Activated CD8-positive, alpha-beta T cell treated with anti-CD3 and anti-CD28 coated beads for 36 hours (primary cell): ENCODE measurements around the gene PHB1. TPM values are rescaled to one million over a fixed set of nuclear protein-coding genes. Genes with fewer than 3 reads are reported as not detected.
"Not testable (repeated sequence)": the region's sequence is repeated elsewhere in the genome, so short reads cannot be mapped to it uniquely, and the experiment has no call there.

Experiments used
- ATAC-seq: fragments of 200-7000 bp; cut with Tn5 transposase; one replicate; pipeline ENCODE4 v1.10.0; 2021; ENCODE audit warnings: mild to moderate bottlenecking, moderate library complexity
- CTCF ChIA-PET: fragments of 350-600 bp; sonication (Branson Sonifier 250); formaldehyde crosslinking; loops from one replicate; lab custom pipeline; 2021; ENCODE audit warnings: antibody characterized with exemption; lab: Charles Lee
- POLR2A ChIA-PET: fragments of 350-600 bp; sonication (Branson Sonifier 250); formaldehyde crosslinking; loops from one replicate; lab custom pipeline; 2021; ENCODE audit warnings: antibody characterized with exemption; lab: Charles Lee
- DNase-seq: peaks from one replicate; pipeline ENCODE4 v3.0.0-alpha.2; 2020
- H3K27ac Mint-ChIP-seq: one replicate; pipeline ENCODE4 v1.8.0; 2021; ENCODE audit warnings: mild to moderate bottlenecking, mixed read lengths
- H3K27me3 Mint-ChIP-seq: one replicate; pipeline ENCODE4 v1.8.0; 2021; ENCODE audit warnings: mixed read lengths
- H3K36me3 Mint-ChIP-seq: one replicate; pipeline ENCODE4 v1.8.0; 2021; ENCODE audit warnings: low read depth, mixed read lengths
- H3K4me1 Mint-ChIP-seq: one replicate; pipeline ENCODE4 v1.8.0; 2021; ENCODE audit warnings: low read depth, mixed read lengths
- H3K4me3 Mint-ChIP-seq: one replicate; pipeline ENCODE4 v1.8.0; 2021; ENCODE audit warnings: mild to moderate bottlenecking, moderate library complexity, mixed read lengths
- H3K9me3 Mint-ChIP-seq: one replicate; pipeline ENCODE4 v1.8.0; 2021; ENCODE audit warnings: mixed read lengths
- intact Hi-C: fragments of 100-400 bp; cut with micrococcal nuclease; formaldehyde crosslinking; loops from one replicate; pipeline ENCODE4 v1.10.0; 2022
- total RNA-seq, 2 experiments: library from RNA; stranded (reverse); gene quantifications; one replicate each; pipeline ENCODE4 v1.2.3, GENCODE V29; 2021
- TF ChIP-seq, protein P1 (sequence below): fragments of 200-600 bp; IDR thresholded peaks from one replicate; pipeline ENCODE4 v1.8.0; 2022; ENCODE audit warnings: antibody characterized with exemption, mild to moderate bottlenecking

The PHB1 gene
- total RNA-seq, 2 experiments from 2014 or later, result 363 to 381 TPM

DNA sequence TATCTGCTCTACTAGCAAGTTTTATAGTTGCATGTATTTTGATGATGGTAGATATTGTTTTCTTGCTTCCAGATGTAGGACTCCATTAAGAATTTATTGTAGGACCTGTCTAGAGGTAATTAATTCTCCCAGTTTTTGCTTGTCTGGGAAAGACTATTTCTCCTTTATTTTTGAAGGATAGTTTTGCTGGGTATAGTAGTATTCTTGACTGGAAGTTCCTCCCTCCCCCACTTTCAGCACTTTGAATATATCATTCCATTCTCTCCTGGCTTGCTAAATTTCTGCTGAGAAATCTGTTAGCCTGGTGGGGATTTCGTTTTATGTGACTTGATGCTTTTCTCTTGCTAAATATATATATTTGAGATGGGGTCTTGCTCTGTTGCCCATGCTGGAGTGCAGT lies 8.0 kb upstream of the PHB1 start:
- ATAC-seq (no peak), DNase-seq (no peak)
- no peaks in the 10 kb centered on the region for H3K4me1 Mint-ChIP-seq
- H3K9me3 Mint-ChIP-seq, result peaks cover 4% of the 10 kb centered on the region
- ChIA-PET CTCF (interaction anchor here (1.9 kb wide), 1 partner anchor 14 kb away, joined by 4 read pairs; no protein-coding TSS in a partner anchor), POLR2A (no interaction called here)
- no peak overlapping the region for H3K27ac Mint-ChIP-seq
- intact Hi-C loops, result no loop called here
- H3K4me3 Mint-ChIP-seq, result no peak overlapping the region
- H3K27me3 Mint-ChIP-seq, result peaks cover under 1% of the 10 kb centered on the region
- TF ChIP-seq, protein P1, sequence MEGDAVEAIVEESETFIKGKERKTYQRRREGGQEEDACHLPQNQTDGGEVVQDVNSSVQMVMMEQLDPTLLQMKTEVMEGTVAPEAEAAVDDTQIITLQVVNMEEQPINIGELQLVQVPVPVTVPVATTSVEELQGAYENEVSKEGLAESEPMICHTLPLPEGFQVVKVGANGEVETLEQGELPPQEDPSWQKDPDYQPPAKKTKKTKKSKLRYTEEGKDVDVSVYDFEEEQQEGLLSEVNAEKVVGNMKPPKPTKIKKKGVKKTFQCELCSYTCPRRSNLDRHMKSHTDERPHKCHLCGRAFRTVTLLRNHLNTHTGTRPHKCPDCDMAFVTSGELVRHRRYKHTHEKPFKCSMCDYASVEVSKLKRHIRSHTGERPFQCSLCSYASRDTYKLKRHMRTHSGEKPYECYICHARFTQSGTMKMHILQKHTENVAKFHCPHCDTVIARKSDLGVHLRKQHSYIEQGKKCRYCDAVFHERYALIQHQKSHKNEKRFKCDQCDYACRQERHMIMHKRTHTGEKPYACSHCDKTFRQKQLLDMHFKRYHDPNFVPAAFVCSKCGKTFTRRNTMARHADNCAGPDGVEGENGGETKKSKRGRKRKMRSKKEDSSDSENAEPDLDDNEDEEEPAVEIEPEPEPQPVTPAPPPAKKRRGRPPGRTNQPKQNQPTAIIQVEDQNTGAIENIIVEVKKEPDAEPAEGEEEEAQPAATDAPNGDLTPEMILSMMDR, result no peak
- peaks cover 2% of the 10 kb centered on the region for H3K36me3 Mint-ChIP-seq

DNA sequence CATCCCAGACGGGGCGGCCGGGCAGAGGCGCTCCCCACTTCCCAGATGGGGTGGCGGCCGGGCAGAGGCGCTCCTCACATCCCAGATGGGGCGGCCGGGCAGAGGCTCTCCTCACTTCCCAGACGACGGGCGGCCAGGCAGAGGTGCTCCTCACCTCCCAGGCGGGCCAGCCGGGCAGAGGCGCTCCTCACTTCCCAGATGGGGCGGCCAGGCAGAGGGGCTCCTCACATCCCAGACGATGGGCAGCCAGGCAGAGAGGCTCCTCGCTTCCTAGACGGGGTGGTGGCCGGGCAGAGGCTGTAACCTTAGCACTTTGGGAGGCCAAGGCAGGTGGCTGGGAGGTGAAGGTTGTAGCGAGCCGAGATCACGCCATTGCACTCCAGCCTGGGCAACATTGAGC lies 5.1 kb upstream of the PHB1 start:
- CTCF ChIA-PET, H3K9me3 Mint-ChIP-seq, POLR2A ChIA-PET, ATAC-seq, H3K27ac Mint-ChIP-seq, DNase-seq, H3K27me3 Mint-ChIP-seq, intact Hi-C loops, H3K36me3 Mint-ChIP-seq, H3K4me3 Mint-ChIP-seq, H3K4me1 Mint-ChIP-seq: not testable (repeated sequence)

DNA sequence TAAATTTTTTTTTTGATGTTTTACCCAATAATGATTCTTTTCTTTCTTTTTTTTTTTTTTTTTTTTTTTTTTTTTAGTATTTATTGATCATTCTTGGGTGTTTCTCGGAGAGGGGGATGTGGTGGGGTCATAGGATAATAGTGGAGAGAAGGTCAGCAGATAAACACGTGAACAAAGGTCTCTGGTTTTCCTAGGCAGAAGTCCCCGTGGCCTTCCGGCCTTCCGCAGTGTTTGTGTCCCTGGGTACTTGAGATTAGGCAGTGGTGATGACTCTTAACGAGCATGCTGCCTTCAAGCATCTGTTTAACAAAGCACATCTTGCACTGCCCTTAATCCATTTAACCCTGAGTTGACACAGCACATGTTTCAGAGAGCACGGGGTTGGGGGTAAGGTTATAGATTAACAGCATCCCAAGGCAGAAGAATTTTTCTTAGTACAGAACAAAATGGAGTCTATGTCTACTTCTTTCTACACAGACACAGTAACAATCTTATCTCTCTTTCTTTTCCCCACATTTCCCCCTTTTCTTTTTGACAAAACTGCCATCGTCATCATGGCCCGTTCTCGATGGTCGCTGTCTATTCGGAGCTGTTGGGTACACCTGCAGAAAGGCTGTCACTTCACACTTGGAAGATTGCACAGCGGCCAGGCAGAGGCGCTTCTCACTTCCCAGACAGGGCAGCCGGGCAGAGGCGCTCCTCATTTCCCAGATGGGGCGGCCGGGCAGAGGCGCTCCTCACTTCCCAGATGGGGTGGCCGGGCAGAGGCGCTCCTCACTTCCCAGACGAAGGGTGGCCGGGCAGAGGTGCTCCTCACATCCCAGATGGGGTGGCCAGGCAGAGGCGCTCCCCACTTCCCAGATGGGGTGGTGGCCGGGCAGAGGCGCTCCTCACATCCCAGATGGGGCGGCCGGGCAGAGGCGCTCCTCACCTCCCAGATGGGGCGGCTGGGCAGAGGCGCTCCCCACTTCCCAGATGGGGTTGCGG lies 4.4 kb upstream of the PHB1 start:
- DNase-seq, intact Hi-C loops, CTCF ChIA-PET, POLR2A ChIA-PET, H3K4me3 Mint-ChIP-seq, H3K9me3 Mint-ChIP-seq, ATAC-seq, H3K4me1 Mint-ChIP-seq, H3K27me3 Mint-ChIP-seq, H3K27ac Mint-ChIP-seq, H3K36me3 Mint-ChIP-seq: not testable (repeated sequence)

DNA sequence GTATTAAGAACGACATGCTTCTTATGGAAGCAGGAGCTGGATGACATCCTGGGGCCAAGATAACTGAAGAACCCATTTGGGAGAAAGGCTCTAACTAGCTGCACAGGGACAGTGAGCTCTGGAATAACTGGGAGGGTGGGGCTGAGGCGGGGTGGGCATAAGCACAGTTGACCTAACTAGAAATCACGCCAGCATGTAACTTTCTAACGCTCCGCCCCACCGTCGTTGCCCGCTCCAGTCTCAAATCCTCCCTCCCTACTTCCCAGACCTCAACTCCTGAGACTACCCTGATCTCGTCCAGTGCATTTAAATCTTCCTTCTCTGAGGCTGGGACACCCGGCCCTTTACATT lies 436 bp downstream of the PHB1 start:
- ChIA-PET CTCF (interaction anchor here (0.5 to 10.1 kb wide), 9 partner anchors 12 to 181 kb away, joined by 3 to 160 read pairs (median 4); no protein-coding TSS in a partner anchor), POLR2A (interaction anchor here (1.0 to 1.7 kb wide), 2 partner anchors 12 to 56 kb away, joined by 3 to 5 read pairs; no protein-coding TSS in a partner anchor)
- Mint-ChIP-seq H3K9me3 (no peaks in the 10 kb centered on the region), H3K27me3 (peaks cover 2% of the 10 kb centered on the region), H3K36me3 (peaks cover 34% of the 10 kb centered on the region), H3K27ac (peak overlapping the region; percentile 90), H3K4me1 (peaks cover 23% of the 10 kb centered on the region), H3K4me3 (peak overlapping the region; percentile 95)
- DNase-seq (no peak), ATAC-seq (no peak)
- TF ChIP-seq, protein P1, result no peak
- intact Hi-C loops, result no loop called here

DNA sequence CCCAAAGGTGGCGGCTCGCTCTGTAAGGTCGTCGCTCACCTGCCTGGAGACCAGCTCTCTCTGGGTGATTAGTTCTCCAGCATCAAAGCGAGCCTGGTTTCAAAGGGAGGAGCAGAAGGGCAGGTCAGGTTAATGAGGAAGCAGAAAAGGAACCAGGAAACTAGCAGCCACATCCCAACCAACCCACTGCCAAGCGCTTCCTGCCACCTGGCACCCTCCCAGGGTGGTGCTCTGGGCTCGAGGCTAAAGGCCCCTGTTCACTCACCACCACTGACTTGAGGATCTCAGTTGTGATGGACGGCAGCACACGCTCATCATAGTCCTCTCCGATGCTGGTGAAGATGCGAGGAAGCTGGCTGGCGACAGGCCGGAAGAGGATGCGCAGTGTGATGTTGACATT lies 5.6 kb downstream of the PHB1 start:
- Mint-ChIP-seq H3K27me3 (no peaks in the 10 kb centered on the region), H3K9me3 (no peaks in the 10 kb centered on the region), H3K27ac (peak overlapping the region; percentile 61), H3K4me3 (no peak overlapping the region), H3K4me1 (peaks cover 45% of the 10 kb centered on the region), H3K36me3 (peaks cover 80% of the 10 kb centered on the region)
- intact Hi-C loops, result loop anchor here (2.0 kb wide), 1 partner anchor 148 kb away; no protein-coding TSS in a partner anchor
- TF ChIP-seq, protein P1, result no peak
- ChIA-PET CTCF (interaction anchor here (0.7 to 10.1 kb wide), 21 partner anchors 10 to 158 kb away, joined by 3 to 160 read pairs (median 6); no protein-coding TSS in a partner anchor), POLR2A (no interaction called here)
- ATAC-seq, result no peak
- no peak for DNase-seq
